Prostate gland (tissue), 2 donors: ENCODE results near the gene PCAT7. TPM values are rescaled to one million over a fixed set of nuclear protein-coding genes. Genes with fewer than 3 reads are reported as not detected.

ENCODE experiments used
- DNase-seq: peaks from one replicate; pipeline ENCODE4 v3.0.0-alpha.2; 2019; ENCODE audit warnings: low spot score
- H3K27ac ChIP-seq, 2 donors: fragments of 200-600 bp; sonication (generic); 2 replicates each; pipeline ENCODE4 v1.5.1; 2017 to 2019
- H3K27me3 ChIP-seq: fragments of 200-600 bp; sonication (generic); replicated peaks from 2 replicates; pipeline ENCODE4 v1.5.1; 2019; ENCODE audit not compliant: insufficient read depth
- H3K36me3 ChIP-seq, 2 donors: fragments of 200-600 bp; sonication (generic); 1 replicate in 1 of 2; 2 replicates in 1 of 2; pipeline versions ENCODE4 v1.5.1 to v1.8.1; 2017 to 2019
- H3K4me1 ChIP-seq: fragments of 200-600 bp; sonication (generic); replicated peaks from 2 replicates; pipeline ENCODE4 v1.5.1; 2019
- H3K4me3 ChIP-seq, 2 donors: fragments of 200-600 bp; sonication (generic); 2 replicates each; pipeline ENCODE4 v1.5.1; 2017 to 2019
- H3K9me3 ChIP-seq: fragments of 200-600 bp; sonication (generic); 2 replicates; pipeline ENCODE4 v1.5.1; 2017
- POLR2A ChIP-seq: fragments of 450-650 bp; IDR thresholded peaks from one replicate; pipeline ENCODE4 v1.6.1; 2016; ENCODE audit warnings: antibody characterized with exemption, mild to moderate bottlenecking
- POLR2AphosphoS5 ChIP-seq: sonication (generic); formaldehyde crosslinking; IDR thresholded peaks from one replicate; pipeline ENCODE4 v1.6.1; 2017; ENCODE audit warnings: antibody characterized with exemption
- WGBS: methylation state at CpG from one replicate; pipeline ENCODE4 v1.1.5; 2018; 5-methylcytosine and 5-hydroxymethylcytosine counted together
- intact Hi-C: fragments of 100-400 bp; cut with DNase I; formaldehyde crosslinking; loops from one replicate; pipeline ENCODE4 v1.14.2; 2022
- total RNA-seq, 2 donors: library from RNA; depleted of rRNA; stranded (reverse); fragments of >200 nt; gene quantifications; one replicate each; pipeline ENCODE4 v1.1.0, GENCODE V29; 2016
- TF ChIP-seq, protein P1 (sequence below), 4 experiments: fragments of 200-600 bp in 2 of 4; fragments of 450-650 bp in 2 of 4; sonication (generic) in 2 of 4; IDR thresholded peaks; 1 replicate in 3 of 4; 2 replicates in 1 of 4; pipeline ENCODE4 v1.5.1; 2016 to 2019; ENCODE audit warnings: antibody characterized with exemption in 4 of 4, mild to moderate bottlenecking in 2 of 4, moderate library complexity in 2 of 4

The PCAT7 gene
- total RNA-seq, 2 donors from 2014 or later: 0.18 to 4.4 TPM

DNA sequence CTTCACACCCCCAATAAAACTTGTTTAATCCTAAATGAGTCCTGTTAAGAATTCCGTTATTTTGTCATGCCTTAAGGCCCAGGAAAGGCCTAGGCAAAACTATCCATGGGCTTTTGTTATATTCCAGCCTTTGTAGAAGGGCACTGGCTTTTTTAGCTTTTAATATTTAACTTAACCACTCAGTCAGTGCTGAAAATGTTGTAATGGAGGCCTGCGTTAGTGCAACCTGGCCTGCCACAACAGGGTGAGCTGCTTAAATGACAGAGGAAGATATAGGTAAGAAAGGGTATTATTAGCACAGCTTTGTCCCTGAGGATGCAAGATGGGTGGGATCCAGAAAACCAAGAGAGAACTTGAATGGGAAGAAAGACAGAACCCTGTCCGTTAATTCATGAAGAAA is 40.2 kb upstream of the PCAT7 start:
- TF ChIP-seq POLR2A (no peak), POLR2AphosphoS5 (no peak)
- TF ChIP-seq, protein P1, sequence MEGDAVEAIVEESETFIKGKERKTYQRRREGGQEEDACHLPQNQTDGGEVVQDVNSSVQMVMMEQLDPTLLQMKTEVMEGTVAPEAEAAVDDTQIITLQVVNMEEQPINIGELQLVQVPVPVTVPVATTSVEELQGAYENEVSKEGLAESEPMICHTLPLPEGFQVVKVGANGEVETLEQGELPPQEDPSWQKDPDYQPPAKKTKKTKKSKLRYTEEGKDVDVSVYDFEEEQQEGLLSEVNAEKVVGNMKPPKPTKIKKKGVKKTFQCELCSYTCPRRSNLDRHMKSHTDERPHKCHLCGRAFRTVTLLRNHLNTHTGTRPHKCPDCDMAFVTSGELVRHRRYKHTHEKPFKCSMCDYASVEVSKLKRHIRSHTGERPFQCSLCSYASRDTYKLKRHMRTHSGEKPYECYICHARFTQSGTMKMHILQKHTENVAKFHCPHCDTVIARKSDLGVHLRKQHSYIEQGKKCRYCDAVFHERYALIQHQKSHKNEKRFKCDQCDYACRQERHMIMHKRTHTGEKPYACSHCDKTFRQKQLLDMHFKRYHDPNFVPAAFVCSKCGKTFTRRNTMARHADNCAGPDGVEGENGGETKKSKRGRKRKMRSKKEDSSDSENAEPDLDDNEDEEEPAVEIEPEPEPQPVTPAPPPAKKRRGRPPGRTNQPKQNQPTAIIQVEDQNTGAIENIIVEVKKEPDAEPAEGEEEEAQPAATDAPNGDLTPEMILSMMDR (IDR thresholded peaks at IDR 0.05): no peak
- WGBS: 89% methylated on average over 3 of the region's 3 CpGs
- intact Hi-C loops: no loop called here
- Histone ChIP-seq H3K27me3 (no peaks in the 10 kb centered on the region), H3K4me1 (no peaks in the 10 kb centered on the region), H3K4me3 (no peak overlapping the region), H3K9me3 (no peaks in the 10 kb centered on the region), H3K27ac (no peak overlapping the region), H3K36me3 (no peaks in the 10 kb centered on the region)
- no peak for DNase-seq

GRCh38 chr9:94517254-94517653 is 37.6 kb upstream of the PCAT7 start:
- Histone ChIP-seq H3K36me3 (no peaks in the 10 kb centered on the region), H3K27ac (no peak overlapping the region), H3K27me3 (no peaks in the 10 kb centered on the region), H3K4me3 (no peak overlapping the region), H3K4me1 (no peaks in the 10 kb centered on the region), H3K9me3 (no peaks in the 10 kb centered on the region)
- no peak for TF ChIP-seq POLR2AphosphoS5
- TF ChIP-seq, protein P1 (IDR thresholded peaks at IDR 0.05): no peak
- TF ChIP-seq POLR2A: no peak
- no peak for DNase-seq
- 97% methylated on average over 4 of the region's 4 CpGs for WGBS
- intact Hi-C loops: no loop called here

DNA sequence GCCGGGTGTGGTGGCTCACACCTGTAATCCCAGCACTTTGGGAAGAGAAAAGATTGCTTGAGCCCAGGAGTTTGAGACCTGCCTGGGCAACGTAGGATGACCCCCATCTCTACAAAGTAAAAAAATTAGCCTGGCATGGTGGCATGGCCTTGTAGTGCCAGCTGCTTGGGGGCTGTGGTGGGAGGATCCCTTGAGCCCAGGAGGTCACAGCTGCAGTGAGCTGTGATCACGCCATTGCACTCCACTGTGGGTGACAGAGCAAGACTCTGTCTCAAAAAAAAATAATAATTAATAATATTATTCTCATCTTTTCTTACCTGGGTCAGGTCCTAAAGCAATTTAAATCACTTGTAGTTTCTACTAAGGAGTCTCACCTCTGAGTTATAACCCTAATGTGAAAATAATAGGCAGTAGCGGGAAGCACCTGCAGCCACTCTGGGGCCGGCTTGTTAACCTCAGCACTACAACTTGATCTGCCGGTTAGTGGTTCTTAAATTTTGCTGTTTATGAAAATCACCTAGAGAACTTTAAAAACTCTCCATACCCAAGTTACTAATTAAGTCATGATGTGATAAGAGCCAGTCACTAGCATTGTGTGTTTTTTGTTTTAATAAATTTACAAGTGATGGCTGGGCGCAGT is 29.4 kb upstream of the PCAT7 start:
- no peaks in the 10 kb centered on the region for H3K4me1 ChIP-seq
- intact Hi-C loops: no loop called here
- TF ChIP-seq POLR2A (no peak), POLR2AphosphoS5 (no peak)
- TF ChIP-seq, protein P1 (IDR thresholded peaks at IDR 0.05): no peak
- no peak overlapping the region for H3K4me3 ChIP-seq
- H3K27ac ChIP-seq: no peak overlapping the region
- no peaks in the 10 kb centered on the region for H3K9me3 ChIP-seq
- no peaks in the 10 kb centered on the region for H3K27me3 ChIP-seq
- WGBS: 92% methylated on average over 7 of the region's 7 CpGs
- no peak for DNase-seq
- H3K36me3 ChIP-seq: no peaks in the 10 kb centered on the region

DNA sequence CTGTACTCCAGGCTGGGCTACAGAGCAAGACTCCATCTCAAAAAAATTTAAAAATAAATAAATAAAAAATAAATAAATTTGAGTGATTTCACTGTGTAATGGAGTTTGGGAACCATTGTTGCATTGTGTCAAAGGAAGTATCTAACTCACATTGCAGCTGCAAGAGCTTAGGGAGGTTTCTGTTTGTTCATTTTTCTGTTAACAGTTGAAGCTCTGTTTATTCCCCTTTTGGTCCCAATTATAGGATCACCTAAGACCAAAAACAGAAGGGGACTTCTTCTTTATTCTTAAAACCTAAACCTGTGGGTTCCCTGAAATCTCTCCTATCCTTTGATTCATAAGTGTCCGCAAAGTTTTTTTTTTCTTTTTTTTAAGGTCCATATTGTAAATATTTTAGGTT is 28.6 kb upstream of the PCAT7 start:
- H3K27me3 ChIP-seq: no peaks in the 10 kb centered on the region
- 100% methylated on average over 1 of the region's 1 CpG for WGBS
- no peak overlapping the region for H3K27ac ChIP-seq
- H3K4me1 ChIP-seq: no peaks in the 10 kb centered on the region
- no peak for DNase-seq
- TF ChIP-seq POLR2A (no peak), POLR2AphosphoS5 (no peak)
- TF ChIP-seq, protein P1 (IDR thresholded peaks at IDR 0.05): no peak
- H3K36me3 ChIP-seq: no peaks in the 10 kb centered on the region
- H3K4me3 ChIP-seq: no peak overlapping the region
- no peaks in the 10 kb centered on the region for H3K9me3 ChIP-seq
- intact Hi-C loops: no loop called here

- no peaks in the 10 kb centered on the region for H3K36me3 ChIP-seq
- 77% methylated on average over 1 of the region's 1 CpG for WGBS
- no peaks in the 10 kb centered on the region for H3K9me3 ChIP-seq
- intact Hi-C loops: no loop called here
- H3K27me3 ChIP-seq: no peaks in the 10 kb centered on the region
- no peaks in the 10 kb centered on the region for H3K4me1 ChIP-seq
- no peak overlapping the region for H3K27ac ChIP-seq
- no peak overlapping the region for H3K4me3 ChIP-seq
- TF ChIP-seq POLR2AphosphoS5 (no peak), POLR2A (no peak)
- TF ChIP-seq, protein P1 (IDR thresholded peaks at IDR 0.05): no peak
- no peak for DNase-seq
Observed at GRCh38 chr9:94526951-94527350, 27.9 kb upstream of the PCAT7 start.
